Measurements from ENCODE around the gene SACS. TPM values are rescaled to one million over a fixed set of nuclear protein-coding genes. Genes with fewer than 3 reads are reported as not detected.
"Not testable (repeated sequence)": the region's sequence is repeated elsewhere in the genome, so short reads cannot be mapped to it uniquely, and the experiment has no call there.

SACS gene
- total RNA-seq, 1 donor from 2014 or later, result 56.0 TPM

GRCh38 chr13:23443110-23443509 lies 9.6 kb upstream of the SACS start:
- no peaks in the 10 kb centered on the region for H3K36me3 ChIP-seq (ENCODE audit: control insufficient read depth, insufficient read depth, low read length)
- TF ChIP-seq, protein P1, sequence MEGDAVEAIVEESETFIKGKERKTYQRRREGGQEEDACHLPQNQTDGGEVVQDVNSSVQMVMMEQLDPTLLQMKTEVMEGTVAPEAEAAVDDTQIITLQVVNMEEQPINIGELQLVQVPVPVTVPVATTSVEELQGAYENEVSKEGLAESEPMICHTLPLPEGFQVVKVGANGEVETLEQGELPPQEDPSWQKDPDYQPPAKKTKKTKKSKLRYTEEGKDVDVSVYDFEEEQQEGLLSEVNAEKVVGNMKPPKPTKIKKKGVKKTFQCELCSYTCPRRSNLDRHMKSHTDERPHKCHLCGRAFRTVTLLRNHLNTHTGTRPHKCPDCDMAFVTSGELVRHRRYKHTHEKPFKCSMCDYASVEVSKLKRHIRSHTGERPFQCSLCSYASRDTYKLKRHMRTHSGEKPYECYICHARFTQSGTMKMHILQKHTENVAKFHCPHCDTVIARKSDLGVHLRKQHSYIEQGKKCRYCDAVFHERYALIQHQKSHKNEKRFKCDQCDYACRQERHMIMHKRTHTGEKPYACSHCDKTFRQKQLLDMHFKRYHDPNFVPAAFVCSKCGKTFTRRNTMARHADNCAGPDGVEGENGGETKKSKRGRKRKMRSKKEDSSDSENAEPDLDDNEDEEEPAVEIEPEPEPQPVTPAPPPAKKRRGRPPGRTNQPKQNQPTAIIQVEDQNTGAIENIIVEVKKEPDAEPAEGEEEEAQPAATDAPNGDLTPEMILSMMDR (IDR thresholded peaks at IDR 0.05; ENCODE audit: insufficient read depth, low read length, poor library complexity, severe bottlenecking), result no peak
- H3K27me3 ChIP-seq (ENCODE audit: control insufficient read depth, insufficient read depth, low read length), result no peaks in the 10 kb centered on the region
- H3K4me3 ChIP-seq (ENCODE audit: low read depth, low read length), result no peak overlapping the region
- DNase-seq (ENCODE audit: low read depth), result no peak

GRCh38 chr13:23440821-23441618 lies 7.5 kb upstream of the SACS start:
- Histone ChIP-seq H3K36me3 (ENCODE audit: control insufficient read depth, insufficient read depth, low read length) (no peaks in the 10 kb centered on the region), H3K4me3 (ENCODE audit: low read depth, low read length) (no peak overlapping the region), H3K27me3 (ENCODE audit: control insufficient read depth, insufficient read depth, low read length) (no peaks in the 10 kb centered on the region)
- TF ChIP-seq, protein P1 (IDR thresholded peaks at IDR 0.05; ENCODE audit: insufficient read depth, low read length, poor library complexity, severe bottlenecking), result no peak
- DNase-seq (ENCODE audit: low read depth), result no peak

DNA sequence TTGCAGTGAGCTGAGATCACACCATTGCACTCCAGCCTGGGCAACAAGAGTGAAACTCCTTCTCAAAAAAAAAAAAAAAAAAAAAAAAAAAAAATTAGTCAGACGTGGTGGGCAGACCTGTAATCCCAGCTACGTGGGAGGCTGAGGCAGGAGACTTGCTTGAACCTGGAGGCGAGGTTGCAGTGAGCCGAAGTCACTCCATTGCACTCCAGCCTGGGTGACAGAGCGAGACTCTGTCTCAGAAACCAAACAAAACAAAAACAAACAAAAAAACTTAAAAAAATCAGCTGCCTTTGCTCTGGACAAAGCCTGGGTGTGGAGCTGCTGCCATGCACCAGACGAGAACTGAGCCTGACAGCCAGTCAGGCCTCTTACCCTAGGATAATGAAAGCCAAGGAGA lies 6.8 kb upstream of the SACS start:
- not testable (repeated sequence) for H3K36me3 ChIP-seq (ENCODE audit: control insufficient read depth, insufficient read depth, low read length); H3K27me3 ChIP-seq (ENCODE audit: control insufficient read depth, insufficient read depth, low read length); H3K4me3 ChIP-seq (ENCODE audit: low read depth, low read length); DNase-seq (ENCODE audit: low read depth)

- no peak for DNase-seq (ENCODE audit: low read depth)
- no peaks in the 10 kb centered on the region for H3K36me3 ChIP-seq (ENCODE audit: control insufficient read depth, insufficient read depth, low read length)
- no peak overlapping the region for H3K4me3 ChIP-seq (ENCODE audit: low read depth, low read length)
- TF ChIP-seq, protein P1 (IDR thresholded peaks at IDR 0.05; ENCODE audit: insufficient read depth, low read length, poor library complexity, severe bottlenecking), result no peak
- no peaks in the 10 kb centered on the region for H3K27me3 ChIP-seq (ENCODE audit: control insufficient read depth, insufficient read depth, low read length)
These were observed 4.4 kb upstream of the SACS start for GRCh38 chr13:23437916-23438315.

DNA sequence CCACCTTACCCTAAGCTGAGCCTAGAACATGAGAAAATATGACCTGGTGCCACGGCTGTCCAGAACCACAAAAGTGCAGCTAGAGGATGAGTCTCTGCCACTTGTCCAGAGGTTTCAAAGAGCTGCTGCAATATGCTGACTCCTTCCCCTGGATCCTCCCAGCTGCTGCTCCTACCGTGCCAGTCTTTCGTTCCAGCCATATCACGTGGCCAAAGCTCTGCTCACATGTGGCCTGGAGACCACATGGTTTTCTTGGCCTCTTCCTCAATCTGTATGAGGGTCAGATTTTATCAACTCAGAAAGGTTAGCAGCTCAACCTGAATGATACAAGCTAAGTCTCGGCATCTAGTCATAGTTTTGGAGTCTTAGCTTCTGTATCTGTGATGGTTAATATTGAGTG lies 3.2 kb upstream of the SACS start:
- Histone ChIP-seq H3K4me3 (ENCODE audit: low read depth, low read length) (no peak overlapping the region), H3K36me3 (ENCODE audit: control insufficient read depth, insufficient read depth, low read length) (no peaks in the 10 kb centered on the region), H3K27me3 (ENCODE audit: control insufficient read depth, insufficient read depth, low read length) (no peaks in the 10 kb centered on the region)
- no peak for DNase-seq (ENCODE audit: low read depth)
- TF ChIP-seq, protein P1 (IDR thresholded peaks at IDR 0.05; ENCODE audit: insufficient read depth, low read length, poor library complexity, severe bottlenecking), result no peak

DNA sequence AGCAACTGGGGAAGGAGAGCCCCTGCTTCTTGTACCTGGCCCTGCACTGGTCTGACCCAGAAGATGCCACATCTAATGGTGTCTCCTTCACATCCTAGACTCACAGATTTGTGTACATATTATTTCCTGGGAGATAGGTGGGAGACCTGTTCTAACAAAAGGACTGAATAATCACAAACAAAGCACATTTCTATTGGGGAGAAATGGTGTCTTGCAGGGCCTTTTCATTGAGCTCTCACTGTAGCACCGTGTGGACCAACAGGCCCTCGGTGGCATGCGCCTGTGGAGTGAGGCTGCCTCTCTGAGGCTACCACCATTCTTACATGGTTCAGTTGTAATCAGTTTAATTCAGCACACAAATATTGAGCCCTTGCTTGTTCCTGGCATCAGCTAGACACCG lies 989 bp upstream of the SACS start:
- DNase-seq (ENCODE audit: low read depth), result no peak
- H3K4me3 ChIP-seq (ENCODE audit: low read depth, low read length), result no peak overlapping the region
- no peaks in the 10 kb centered on the region for H3K27me3 ChIP-seq (ENCODE audit: control insufficient read depth, insufficient read depth, low read length)
- no peaks in the 10 kb centered on the region for H3K36me3 ChIP-seq (ENCODE audit: control insufficient read depth, insufficient read depth, low read length)
- TF ChIP-seq, protein P1 (IDR thresholded peaks at IDR 0.05; ENCODE audit: insufficient read depth, low read length, poor library complexity, severe bottlenecking), result no peak
